Testis (tissue), 2 donors: ENCODE data around the gene MVD.

Experiments used
- CTCF ChIP-seq, 3 experiments: fragments of 450-650 bp in 2 of 3; fragments of 200-600 bp in 1 of 3; sonication (generic) in 1 of 3; IDR thresholded peaks; one replicate each; pipeline ENCODE4 v1.5.1; 2016 to 2019; ENCODE audit warnings: antibody characterized with exemption in 3 of 3, mild to moderate bottlenecking in 2 of 3, moderate library complexity in 1 of 3
- POLR2A ChIP-seq: fragments of 450-650 bp; IDR thresholded peaks from one replicate; pipeline ENCODE4 v1.6.1; 2017; ENCODE audit warnings: antibody characterized with exemption, mild to moderate bottlenecking, moderate library complexity

GRCh38 chr16:88651989-88652761 is 10.7 kb downstream of the MVD start:
- TF ChIP-seq CTCF (IDR thresholded peaks at IDR 0.05) = no peak
- TF ChIP-seq POLR2A = no peak
